Stomach (tissue), 9 donors: ENCODE results near the gene ZC3H15. TPM values are rescaled to one million over a fixed set of nuclear protein-coding genes. Genes with fewer than 3 reads are reported as not detected.
A peak's percentile ranks its signal among the peaks of the same experiment; 100 is the strongest.

ENCODE experiments used
- DNase-seq, 2 donors: peaks; one replicate each; pipeline versions ENCODE4 v3.0.0 to v3.0.0-alpha.2; 2013 to 2019
- H3K27ac ChIP-seq, 5 donors: fragments of 200-600 bp in 4 of 5; sonication (generic) in 4 of 5; one replicate each; pipeline ENCODE4 v1.5.1; 2013 to 2019; ENCODE audit warnings: mild to moderate bottlenecking in 1 of 5, moderate library complexity in 1 of 5
- H3K27me3 ChIP-seq, 3 donors: fragments of 200-600 bp; sonication (generic); one replicate each; pipeline ENCODE4 v1.5.1; 2017 to 2019; ENCODE audit warnings: mixed run types in 1 of 3
- H3K36me3 ChIP-seq, 4 donors: fragments of 200-600 bp; sonication (generic); 1 replicate in 3 of 4; 2 replicates in 1 of 4; pipeline ENCODE4 v1.5.1; 2016 to 2019
- H3K4me1 ChIP-seq, 4 donors: fragments of 200-600 bp; sonication (generic); one replicate each; pipeline ENCODE4 v1.5.1; 2016 to 2019
- H3K4me3 ChIP-seq, 4 donors: fragments of 200-600 bp; sonication (generic) in 3 of 4; one replicate each; pipeline ENCODE4 v1.5.1; 2016 to 2019; ENCODE audit warnings: mild to moderate bottlenecking in 1 of 4
- H3K9me3 ChIP-seq, 4 donors: fragments of 200-600 bp; sonication (generic); one replicate each; pipeline ENCODE4 v1.5.1; 2016 to 2019
- CTCF ChIP-seq, 7 experiments: fragments of 450-650 bp in 4 of 7; fragments of 200-600 bp in 3 of 7; sonication (generic) in 3 of 7; IDR thresholded peaks; one replicate each; pipeline ENCODE4 v1.5.1; 2016 to 2019; ENCODE audit warnings: antibody characterized with exemption in 7 of 7, control low read depth in 2 of 7, mild to moderate bottlenecking in 1 of 7
- EP300 ChIP-seq: sonication (generic); formaldehyde crosslinking; IDR thresholded peaks from one replicate; pipeline ENCODE4 v1.6.1; 2017; ENCODE audit warnings: antibody characterized with exemption
- POLR2A ChIP-seq, 4 donors: fragments of 450-650 bp; IDR thresholded peaks; one replicate each; pipeline ENCODE4 v1.6.1; 2016; ENCODE audit warnings: antibody characterized with exemption in 4 of 4, control low read depth in 2 of 4, mild to moderate bottlenecking in 1 of 4, moderate library complexity in 1 of 4
- POLR2AphosphoS5 ChIP-seq, 3 donors: sonication (generic); formaldehyde crosslinking; IDR thresholded peaks; one replicate each; pipeline ENCODE4 v1.6.1; 2016; ENCODE audit warnings: antibody characterized with exemption in 3 of 3
- WGBS, 5 donors: extraction: QIAGEN DNeasy Blood & Tissue Kit in 3 of 5; methylation state at CpG; one replicate each; pipeline versions ENCODE4 v1.1.5 to v1.1.7; 2013 to 2018; 5-methylcytosine and 5-hydroxymethylcytosine counted together
- intact Hi-C: fragments of 100-400 bp; cut with DNase I; formaldehyde crosslinking; loops from one replicate; pipeline ENCODE4 v1.15.1; 2023; ENCODE audit warnings: low total_unique reads
- polyA plus RNA-seq, 3 donors: library from polyadenylated mRNA; stranded (reverse); fragments of 200-250 nt; gene quantifications; one replicate each; pipeline ENCODE4 v1.2.3, GENCODE V29; 2013
- total RNA-seq, 5 donors: library from RNA; depleted of rRNA; stranded (reverse); fragments of >200 nt; gene quantifications; one replicate each; pipeline versions ENCODE4 v1.1.0 to v1.2.3, GENCODE V29; 2014 to 2016
- donor health status: healthy with polysubstance abuse.
- donor health status: Bipolar disorder and iron deficiency.
- donor health status: healthy.

The ZC3H15 gene
- total and polyA plus RNA-seq, 8 donors, result 40.9 to 162 (median 45.9) TPM

- DNase-seq, result no peak
- Histone ChIP-seq H3K27ac (no peak overlapping the region), H3K9me3 (no peaks in the 10 kb centered on the region), H3K27me3 (no peaks in the 10 kb centered on the region), H3K4me1 (peaks cover 9 to 39% (median 16%) of the 10 kb centered on the region in 4 donors), H3K36me3 (no peaks in the 10 kb centered on the region), H3K4me3 (no peak overlapping the region)
- no peak for TF ChIP-seq CTCF (IDR thresholded peaks at IDR 0.05)
- no peak for TF ChIP-seq POLR2AphosphoS5 (IDR thresholded peaks at IDR 0.05)
- no peak for TF ChIP-seq POLR2A (IDR thresholded peaks at IDR 0.05)
- no peak for TF ChIP-seq EP300
- WGBS, 5 donors, result 0 to 33% (median 0%) methylated on average over 1 of the region's 1 CpG
- intact Hi-C loops, result no loop called here
Observed at GRCh38 chr2:186546846-186547245, 60.8 kb downstream of the ZC3H15 start.

GRCh38 chr2:186551323-186552050 is 65.4 kb downstream of the ZC3H15 start:
- Histone ChIP-seq H3K4me1 (peaks cover 0 to 14% (median 5%) of the 10 kb centered on the region in 4 donors), H3K36me3 (no peaks in the 10 kb centered on the region), H3K4me3 (no peak overlapping the region), H3K27me3 (no peaks in the 10 kb centered on the region), H3K9me3 (no peaks in the 10 kb centered on the region), H3K27ac (no peak overlapping the region)
- 80 to 87% (median 82%) methylated on average over 8 of the region's 8 CpGs for WGBS, 5 donors
- TF ChIP-seq EP300, result no peak
- TF ChIP-seq POLR2AphosphoS5 (IDR thresholded peaks at IDR 0.05), result no peak
- TF ChIP-seq CTCF (IDR thresholded peaks at IDR 0.05), result no peak
- no peak for TF ChIP-seq POLR2A (IDR thresholded peaks at IDR 0.05)
- DNase-seq, result no peak
- intact Hi-C loops, result no loop called here

- Histone ChIP-seq H3K4me1 (peaks cover 0 to 10% (median 5%) of the 10 kb centered on the region in 4 donors), H3K27ac (no peak overlapping the region), H3K36me3 (no peaks in the 10 kb centered on the region), H3K27me3 (no peaks in the 10 kb centered on the region), H3K9me3 (no peaks in the 10 kb centered on the region), H3K4me3 (no peak overlapping the region)
- DNase-seq, result peak in 1 of 2 donors; percentile 16
- no peak for TF ChIP-seq CTCF (IDR thresholded peaks at IDR 0.05)
- TF ChIP-seq POLR2AphosphoS5 (IDR thresholded peaks at IDR 0.05), result peak in 1 of 3 donors; percentile 16
- intact Hi-C loops, result no loop called here
- 48 to 76% (median 74%) methylated on average over 1 of the region's 1 CpG for WGBS, 5 donors
Observed at GRCh38 chr2:186554429-186554828, 68.4 kb downstream of the ZC3H15 start.

GRCh38 chr2:186554850-186555671 is 69.0 kb downstream of the ZC3H15 start:
- WGBS, 5 donors, result 49 to 72% (median 57%) methylated on average over 8 of the region's 8 CpGs
- intact Hi-C loops, result no loop called here

More at GRCh38 chr2:186554850-186555671, 69.0 kb downstream of the ZC3H15 start:
- TF ChIP-seq POLR2AphosphoS5 (IDR thresholded peaks at IDR 0.05), result no peak
- no peak for TF ChIP-seq POLR2A (IDR thresholded peaks at IDR 0.05)
- TF ChIP-seq CTCF (IDR thresholded peaks at IDR 0.05), result no peak
- no peak for TF ChIP-seq EP300
- Histone ChIP-seq H3K9me3 (no peaks in the 10 kb centered on the region), H3K36me3 (no peaks in the 10 kb centered on the region), H3K27ac (no peak overlapping the region), H3K4me3 (no peak overlapping the region), H3K4me1 (peaks cover 0 to 10% (median 5%) of the 10 kb centered on the region in 4 donors), H3K27me3 (no peaks in the 10 kb centered on the region)
- no peak for DNase-seq
